Ovary (tissue), 3 donors: ENCODE data around the gene TOR1A.

Experiments used
- EP300 ChIP-seq: sonication (generic); formaldehyde crosslinking; IDR thresholded peaks from one replicate; pipeline ENCODE4 v1.6.1; 2017; ENCODE audit warnings: antibody characterized with exemption
- TF ChIP-seq, protein P1 (sequence below), 3 donors: fragments of 450-650 bp in 2 of 3; fragments of 200-600 bp in 1 of 3; IDR thresholded peaks; one replicate each; pipeline versions ENCODE4 v1.5.1 to v1.8.0; 2016 to 2022; ENCODE audit warnings: antibody characterized with exemption in 3 of 3, mild to moderate bottlenecking in 1 of 3
- donor health status: DM: no; HTN: no; CAD: no.

DNA sequence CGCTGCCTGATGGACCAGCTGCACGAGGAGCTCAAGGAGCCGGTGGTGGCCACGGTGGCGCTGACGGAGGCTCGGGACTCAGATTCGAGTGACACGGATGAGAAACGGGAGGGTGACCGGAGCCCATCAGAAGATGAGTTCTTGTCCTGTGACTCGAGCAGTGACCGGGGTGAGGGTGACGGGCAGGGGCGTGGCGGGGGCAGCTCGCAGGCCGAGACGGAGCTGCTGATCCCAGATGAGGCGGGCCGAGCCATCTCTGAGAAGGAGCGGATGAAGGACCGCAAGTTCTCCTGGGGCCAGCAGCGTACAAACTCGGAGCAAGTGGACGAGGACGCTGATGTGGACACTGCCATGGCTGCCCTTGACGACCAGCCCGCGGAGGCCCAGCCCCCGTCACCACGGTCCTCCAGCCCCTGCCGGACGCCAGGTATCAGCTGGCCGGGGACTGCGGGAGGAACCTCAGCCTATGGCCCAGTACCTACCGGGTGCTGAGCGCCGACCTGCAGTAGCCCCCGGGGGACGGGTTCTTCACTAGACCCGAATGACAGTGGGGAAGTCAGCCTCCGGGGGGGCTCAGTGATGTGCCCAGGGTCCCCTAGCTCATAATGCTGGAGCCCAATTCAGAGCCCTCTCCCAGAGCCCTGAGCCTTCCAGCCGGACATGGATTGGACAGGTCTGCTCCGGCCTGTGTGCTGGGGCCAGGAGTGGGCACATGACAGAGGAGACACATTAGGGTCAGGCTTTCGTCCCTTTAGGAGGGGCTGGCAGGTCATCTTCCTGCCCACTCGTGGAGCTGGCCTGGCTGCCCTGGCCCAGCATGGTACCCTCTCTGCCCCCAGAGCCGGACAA is 44.3 kb upstream of the TOR1A start:
- TF ChIP-seq EP300: no peak
- TF ChIP-seq, protein P1, sequence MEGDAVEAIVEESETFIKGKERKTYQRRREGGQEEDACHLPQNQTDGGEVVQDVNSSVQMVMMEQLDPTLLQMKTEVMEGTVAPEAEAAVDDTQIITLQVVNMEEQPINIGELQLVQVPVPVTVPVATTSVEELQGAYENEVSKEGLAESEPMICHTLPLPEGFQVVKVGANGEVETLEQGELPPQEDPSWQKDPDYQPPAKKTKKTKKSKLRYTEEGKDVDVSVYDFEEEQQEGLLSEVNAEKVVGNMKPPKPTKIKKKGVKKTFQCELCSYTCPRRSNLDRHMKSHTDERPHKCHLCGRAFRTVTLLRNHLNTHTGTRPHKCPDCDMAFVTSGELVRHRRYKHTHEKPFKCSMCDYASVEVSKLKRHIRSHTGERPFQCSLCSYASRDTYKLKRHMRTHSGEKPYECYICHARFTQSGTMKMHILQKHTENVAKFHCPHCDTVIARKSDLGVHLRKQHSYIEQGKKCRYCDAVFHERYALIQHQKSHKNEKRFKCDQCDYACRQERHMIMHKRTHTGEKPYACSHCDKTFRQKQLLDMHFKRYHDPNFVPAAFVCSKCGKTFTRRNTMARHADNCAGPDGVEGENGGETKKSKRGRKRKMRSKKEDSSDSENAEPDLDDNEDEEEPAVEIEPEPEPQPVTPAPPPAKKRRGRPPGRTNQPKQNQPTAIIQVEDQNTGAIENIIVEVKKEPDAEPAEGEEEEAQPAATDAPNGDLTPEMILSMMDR (IDR thresholded peaks at IDR 0.05): no peak
